ENCODE measurements around the gene EBI3. TPM values are rescaled to one million over a fixed set of nuclear protein-coding genes. Genes with fewer than 3 reads are reported as not detected.
A peak's percentile ranks its signal among the peaks of the same experiment; 100 is the strongest.

The EBI3 gene
- total RNA-seq, 1 donor from 2014 or later, result 1.2 TPM

GRCh38 chr19:4184718-4185352 is 44.5 kb upstream of the EBI3 start:
- H3K4me3 Mint-ChIP-seq (ENCODE audit: unreplicated experiment), result no peak overlapping the region
- no peaks in the 10 kb centered on the region for H3K27me3 Mint-ChIP-seq (ENCODE audit: low read depth)
- DNase-seq (ENCODE audit: low spot score), result no peak
- H3K27ac Mint-ChIP-seq (ENCODE audit: unreplicated experiment), result no peak overlapping the region
- peaks cover 18% of the 10 kb centered on the region for H3K4me1 Mint-ChIP-seq (ENCODE audit: low read depth)
- no peaks in the 10 kb centered on the region for H3K9me3 Mint-ChIP-seq (ENCODE audit: low read depth)
- peaks cover under 1% of the 10 kb centered on the region for H3K36me3 Mint-ChIP-seq (ENCODE audit: low read depth)
- TF ChIP-seq CTCF (IDR thresholded peaks at IDR 0.05), result no peak

GRCh38 chr19:4185413-4186086 is 43.8 kb upstream of the EBI3 start:
- TF ChIP-seq CTCF (IDR thresholded peaks at IDR 0.05), result no peak
- Mint-ChIP-seq H3K4me3 (ENCODE audit: unreplicated experiment) (no peak overlapping the region), H3K27ac (ENCODE audit: unreplicated experiment) (no peak overlapping the region), H3K4me1 (ENCODE audit: low read depth) (peaks cover 18% of the 10 kb centered on the region), H3K9me3 (ENCODE audit: low read depth) (no peaks in the 10 kb centered on the region), H3K27me3 (ENCODE audit: low read depth) (no peaks in the 10 kb centered on the region), H3K36me3 (ENCODE audit: low read depth) (no peaks in the 10 kb centered on the region)
- no peak for DNase-seq (ENCODE audit: low spot score)

GRCh38 chr19:4186087-4186993 is 43.0 kb upstream of the EBI3 start:
- H3K27ac Mint-ChIP-seq (ENCODE audit: unreplicated experiment), result no peak overlapping the region
- no peaks in the 10 kb centered on the region for H3K9me3 Mint-ChIP-seq (ENCODE audit: low read depth)
- no peaks in the 10 kb centered on the region for H3K36me3 Mint-ChIP-seq (ENCODE audit: low read depth)
- peak; percentile 85 for TF ChIP-seq CTCF (IDR thresholded peaks at IDR 0.05)
- DNase-seq (ENCODE audit: low spot score), result no peak
- H3K27me3 Mint-ChIP-seq (ENCODE audit: low read depth), result peaks cover 2% of the 10 kb centered on the region
- peaks cover 13% of the 10 kb centered on the region for H3K4me1 Mint-ChIP-seq (ENCODE audit: low read depth)
- no peak overlapping the region for H3K4me3 Mint-ChIP-seq (ENCODE audit: unreplicated experiment)

- Mint-ChIP-seq H3K9me3 (ENCODE audit: low read depth) (no peaks in the 10 kb centered on the region), H3K27ac (ENCODE audit: unreplicated experiment) (no peak overlapping the region), H3K27me3 (ENCODE audit: low read depth) (peaks cover 3% of the 10 kb centered on the region), H3K36me3 (ENCODE audit: low read depth) (no peaks in the 10 kb centered on the region), H3K4me1 (ENCODE audit: low read depth) (peaks cover 7% of the 10 kb centered on the region), H3K4me3 (ENCODE audit: unreplicated experiment) (no peak overlapping the region)
- DNase-seq (ENCODE audit: low spot score), result no peak
- no peak for TF ChIP-seq CTCF (IDR thresholded peaks at IDR 0.05)
Measured at GRCh38 chr19:4187313-4188122, 41.8 kb upstream of the EBI3 start.

All from chondrocyte (in vitro differentiated cells).